ENCODE data around the gene IFFO2.
A peak's percentile ranks its signal among the peaks of the same experiment; 100 is the strongest.
"Not testable (repeated sequence)": the region's sequence is repeated elsewhere in the genome, so short reads cannot be mapped to it uniquely, and the experiment has no call there.

IFFO2 gene

GRCh38 chr1:18917071-18917799, 39.2 kb downstream of the IFFO2 start:
- DNase-seq = no peak

DNA sequence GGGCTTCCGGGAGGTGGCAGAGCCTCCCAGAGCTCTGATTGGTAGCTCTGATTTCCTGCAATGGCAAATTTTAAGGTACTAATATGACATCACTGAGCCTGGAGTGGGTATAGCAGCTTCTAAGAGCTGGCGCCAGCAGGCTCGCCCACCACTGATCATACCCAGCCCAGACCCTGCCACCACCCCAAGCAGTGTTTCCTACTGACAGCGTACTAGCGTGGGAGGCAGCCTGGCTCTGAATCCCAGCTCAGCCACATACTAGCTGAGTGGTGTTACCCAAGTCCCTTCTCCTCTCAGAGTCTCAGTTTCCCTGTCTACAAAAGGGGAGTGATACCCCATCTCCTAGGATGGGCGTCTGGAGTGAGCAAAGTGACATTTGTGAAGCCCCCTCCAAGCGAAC, 41.1 kb downstream of the IFFO2 start:
- DNase-seq = no peak

DNA sequence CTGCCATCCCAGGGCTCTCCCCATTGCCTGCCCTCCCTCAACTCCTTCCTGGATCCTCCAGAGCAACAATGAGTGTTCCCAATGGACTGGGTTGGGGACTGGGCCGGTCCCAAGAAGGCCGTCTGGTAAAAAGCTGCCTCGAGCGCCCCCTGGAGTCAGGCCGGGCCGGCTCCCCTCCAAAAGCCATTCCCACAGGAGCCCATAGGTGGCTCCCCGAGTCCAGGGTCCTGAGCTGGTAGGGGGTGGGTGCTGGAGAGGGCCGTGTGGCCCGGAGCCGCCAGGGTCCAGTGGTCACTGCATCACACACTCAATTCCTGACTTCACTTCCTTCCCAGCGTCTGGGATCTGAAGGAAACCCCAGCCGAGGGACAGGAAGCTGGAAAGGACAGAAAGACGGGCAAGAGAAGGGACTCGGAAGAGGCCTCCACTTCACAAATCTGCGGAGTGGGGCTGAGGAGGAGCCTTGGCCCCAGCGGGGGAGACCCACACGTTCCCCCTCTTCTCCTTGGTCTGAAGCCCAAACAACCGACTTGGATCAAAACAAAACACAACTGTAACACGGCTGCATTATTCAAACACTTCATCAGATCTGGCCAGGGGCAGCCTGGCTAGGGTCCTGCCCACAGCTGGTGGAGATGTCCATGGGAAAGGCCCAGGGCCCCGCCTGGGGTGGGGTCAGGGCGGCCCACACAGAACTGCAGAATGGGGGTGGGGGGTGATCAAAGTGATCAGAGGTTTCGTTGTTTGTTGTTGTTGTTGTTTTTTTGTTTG, 43.2 kb downstream of the IFFO2 start:
- DNase-seq = peak; percentile 83

DNA sequence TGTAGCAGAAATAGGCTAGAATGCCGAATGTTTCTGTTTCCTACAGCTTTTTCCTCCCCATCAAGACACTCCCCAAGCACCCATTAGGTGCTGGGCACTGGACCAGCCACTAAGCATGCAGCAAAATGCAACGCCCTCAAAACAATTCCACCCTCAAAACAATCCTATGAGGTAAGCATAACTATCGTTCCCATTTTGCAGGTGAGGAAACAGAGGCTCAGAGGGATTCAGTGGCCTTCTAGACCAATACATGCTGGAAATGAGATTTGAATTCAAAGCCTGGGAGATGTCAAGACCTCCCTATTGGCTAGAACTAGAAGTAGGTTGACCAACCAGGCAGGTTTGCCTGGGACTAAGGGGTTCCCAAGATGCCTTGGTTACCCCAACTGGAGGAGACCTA, 43.9 kb downstream of the IFFO2 start:
- DNase-seq = no peak

GRCh38 chr1:18908911-18909771, 47.3 kb downstream of the IFFO2 start:
- DNase-seq = peak; percentile 96

GRCh38 chr1:18907917-18908845, 48.3 kb downstream of the IFFO2 start:
- peak; percentile 95 for DNase-seq

GRCh38 chr1:18907021-18907916, 49.2 kb downstream of the IFFO2 start:
- DNase-seq = peak; percentile 86

DNA sequence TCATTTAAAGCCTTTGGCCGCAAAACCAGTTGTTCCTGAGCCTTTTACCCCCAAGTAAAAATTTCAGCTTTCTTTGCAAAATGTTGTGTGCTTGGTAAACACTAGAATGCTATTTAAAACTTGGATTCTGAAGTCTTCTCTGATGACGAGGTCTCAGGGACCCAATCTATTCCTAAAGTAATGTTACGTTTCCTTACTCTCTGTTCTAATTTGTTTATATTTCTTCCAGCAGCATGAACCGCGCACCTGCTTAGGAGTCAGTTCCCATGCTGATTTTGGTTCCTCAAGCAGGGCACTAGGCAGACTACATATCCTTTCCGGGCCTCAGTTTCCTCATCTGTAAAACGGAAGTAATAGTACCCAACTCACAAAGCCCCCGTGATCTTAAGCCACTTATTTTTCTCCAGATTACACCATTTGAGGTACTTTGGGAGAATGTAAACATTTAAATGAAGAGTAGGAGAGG, 53.2 kb downstream of the IFFO2 start:
- no peak for DNase-seq

GRCh38 chr1:18902523-18903290, 53.8 kb downstream of the IFFO2 start, which contains the start of gene ALDH4A1:
Gene ALDH4A1 (minus strand): TSS chr1:18902555. CDS start chr1:18902523, 32 bp downstream.
- peak; percentile 99 for DNase-seq

DNA sequence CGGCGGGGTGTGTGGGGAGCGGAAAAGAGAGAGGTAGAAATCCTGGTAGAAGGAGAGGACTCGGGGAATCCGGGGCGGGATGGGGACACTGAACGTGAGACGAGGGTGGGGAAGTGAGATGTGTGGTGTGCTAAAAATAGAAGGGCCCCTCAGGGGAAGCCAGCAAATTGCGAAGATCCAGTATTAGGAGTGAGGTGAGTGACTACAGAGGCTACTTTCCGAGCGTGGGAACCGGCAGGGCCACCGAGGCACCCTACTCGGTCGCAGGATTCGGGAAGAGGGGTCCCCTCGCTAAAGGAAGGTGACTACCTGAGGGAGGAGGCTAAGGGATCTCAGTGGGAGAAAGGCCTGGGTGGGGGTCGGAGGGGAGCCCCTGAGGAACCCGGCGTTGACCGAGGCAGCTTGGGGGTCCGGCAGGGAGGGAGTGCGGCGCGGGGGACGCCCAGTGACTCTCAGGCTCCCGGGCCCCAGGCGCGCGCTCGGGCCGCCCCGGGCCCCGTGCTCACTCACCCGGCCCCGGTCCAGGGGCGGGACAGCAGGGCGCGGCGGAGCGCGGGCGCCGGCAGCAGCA, 54.4 kb downstream of the IFFO2 start:
- DNase-seq = no peak

DNA sequence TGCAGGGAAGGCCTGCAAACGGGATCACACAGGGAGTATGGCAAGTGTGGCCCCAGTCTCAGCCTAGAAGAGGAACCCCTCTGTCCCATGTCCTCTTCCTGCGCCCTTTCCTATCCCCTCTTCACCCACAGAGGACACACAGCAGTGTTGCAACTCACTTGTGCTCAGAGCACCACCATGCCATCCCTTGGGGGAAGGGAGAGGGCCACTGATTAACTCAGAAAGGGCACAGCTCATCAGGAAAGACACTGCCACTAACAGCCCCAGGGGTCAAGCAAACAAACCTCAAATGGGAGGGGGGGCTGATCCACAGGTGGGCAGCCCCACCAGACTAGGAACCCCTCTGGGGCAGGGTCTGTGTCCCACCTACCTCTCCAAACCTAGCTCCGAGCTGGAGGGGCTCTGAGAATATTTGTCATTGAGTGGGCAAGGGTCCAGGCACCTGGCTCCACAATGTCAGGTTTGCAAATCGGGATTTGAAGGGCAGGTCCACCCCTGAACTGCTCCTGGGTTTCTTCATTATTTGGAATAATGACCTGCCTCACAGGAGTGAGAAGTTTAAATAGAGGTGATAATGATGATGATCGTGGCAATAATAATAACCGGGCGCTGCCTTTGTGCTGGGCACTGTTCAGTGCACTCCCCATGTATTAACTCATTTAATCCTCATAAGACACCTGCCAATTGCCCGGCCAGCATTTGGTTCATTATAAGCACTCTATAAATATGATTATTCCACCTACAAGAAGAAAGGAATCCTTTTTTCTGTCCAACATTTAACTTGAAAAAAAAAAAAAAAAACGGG, 55.1 kb downstream of the IFFO2 start:
- DNase-seq = no peak

DNA sequence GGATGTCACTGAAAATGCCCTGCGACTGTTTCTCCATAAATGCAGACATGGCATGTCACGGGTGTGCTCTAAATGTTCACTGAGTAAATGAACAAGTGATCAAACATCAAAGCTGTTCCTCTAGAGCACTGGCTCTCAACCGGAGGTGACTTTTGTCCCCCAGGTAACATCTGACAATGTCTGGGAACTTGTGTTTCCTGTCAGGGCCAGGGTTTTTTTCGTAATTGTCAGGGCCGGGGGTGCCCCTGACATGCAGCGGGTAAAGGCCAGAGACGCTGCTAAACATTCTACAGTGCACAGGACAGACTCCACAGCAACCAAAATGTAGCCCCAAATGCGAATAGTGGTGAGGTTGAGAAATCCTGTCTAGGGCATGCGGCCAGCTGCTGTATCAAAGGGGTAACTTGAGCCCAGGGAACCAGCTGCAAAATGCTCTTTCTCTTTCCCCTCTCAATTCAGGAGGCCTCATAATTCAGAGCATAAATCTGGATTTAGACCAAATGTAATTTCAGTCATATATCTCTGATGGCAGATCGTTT, 56.1 kb downstream of the IFFO2 start:
- no peak for DNase-seq

DNA sequence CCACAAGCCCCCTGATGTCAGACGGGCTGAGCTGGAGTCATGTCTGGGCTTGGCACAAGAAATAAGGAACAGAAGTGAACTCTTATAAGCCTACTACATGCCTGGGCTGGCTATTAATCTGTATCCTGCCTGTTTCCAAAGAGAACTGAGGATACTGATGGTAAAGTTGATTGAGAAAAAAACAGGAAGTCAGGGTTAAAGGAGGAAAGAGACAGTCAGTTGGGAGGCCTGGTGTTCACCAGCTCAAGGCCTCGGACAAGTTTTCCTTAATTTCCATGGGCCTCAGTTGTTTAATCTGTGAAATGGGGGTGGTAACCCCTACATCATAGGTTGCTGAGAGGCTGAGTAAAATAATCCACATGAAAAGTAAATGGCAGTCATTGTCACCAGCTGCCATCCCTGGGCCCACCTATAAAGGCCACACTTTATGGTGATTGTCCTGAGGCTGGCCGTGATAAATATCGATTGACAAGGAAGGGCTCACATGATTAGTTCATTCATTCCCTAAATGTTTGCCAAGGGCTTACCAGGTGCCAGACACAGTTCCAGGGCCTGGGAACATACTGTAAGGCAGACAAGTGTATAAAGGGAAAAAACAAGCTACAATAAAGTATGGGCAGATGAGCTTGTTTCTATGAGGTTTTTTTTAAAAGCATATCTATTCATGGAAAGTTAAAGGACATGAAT, 57.0 kb downstream of the IFFO2 start:
- peak; percentile 41 for DNase-seq

DNA sequence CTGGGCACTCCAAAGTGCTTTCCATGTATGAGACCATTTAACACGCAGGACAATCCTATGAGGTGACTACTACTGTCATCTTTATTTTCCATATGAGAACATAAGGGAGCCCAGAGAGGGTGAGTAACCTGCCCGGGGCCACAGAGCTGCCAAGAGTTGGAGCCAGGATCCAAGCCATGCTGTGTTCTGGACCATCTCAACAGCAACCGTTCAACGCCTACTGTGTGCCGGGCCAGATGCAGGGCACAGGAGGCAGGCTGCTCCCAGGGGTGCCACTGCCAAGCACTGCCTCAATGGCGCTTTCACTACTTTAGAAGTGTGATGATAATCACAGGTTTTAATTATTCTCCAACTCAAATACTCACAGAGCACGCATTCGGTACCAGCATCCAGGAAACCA, 57.9 kb downstream of the IFFO2 start:
- no peak for DNase-seq

- DNase-seq = no peak
These were observed 61.2 kb downstream of the IFFO2 start for GRCh38 chr1:18895317-18895716.

GRCh38 chr1:18893120-18893519, 63.4 kb downstream of the IFFO2 start:
- DNase-seq = no peak

DNA sequence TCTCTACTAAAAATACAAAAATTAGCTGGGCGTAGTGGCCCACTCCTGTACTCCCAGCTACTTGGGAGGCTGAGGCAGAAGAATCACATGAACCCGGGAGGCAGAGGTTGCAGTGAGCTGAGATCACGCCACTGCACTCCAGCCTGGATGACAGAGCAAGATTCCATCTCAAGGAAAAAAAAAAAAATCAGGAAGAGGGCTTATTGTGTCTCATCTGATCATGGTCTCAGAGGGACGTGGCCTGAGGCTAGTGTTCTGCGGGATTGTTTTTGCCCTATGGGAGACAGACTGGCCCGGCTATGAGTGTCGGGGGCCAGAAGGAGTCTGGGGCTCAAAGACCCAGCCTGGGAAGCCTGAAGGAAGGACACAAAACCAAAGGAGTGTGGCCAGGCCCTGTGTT, 64.6 kb downstream of the IFFO2 start:
- DNase-seq = not testable (repeated sequence)

GRCh38 chr1:18891426-18891780, 65.1 kb downstream of the IFFO2 start:
- no peak for DNase-seq
